B cell (primary cell): ENCODE data around the gene FUS. TPM values are rescaled to one million over a fixed set of nuclear protein-coding genes. Genes with fewer than 3 reads are reported as not detected.
"Not testable (repeated sequence)": the region's sequence is repeated elsewhere in the genome, so short reads cannot be mapped to it uniquely, and the experiment has no call there.

Source experiments
- ATAC-seq: fragments of 200-7000 bp; cut with Tn5 transposase; one replicate; pipeline ENCODE4 v1.10.0; 2021; ENCODE audit warnings: low read depth, mild to moderate bottlenecking, moderate number of reproducible peaks, moderate library complexity
- CTCF ChIA-PET: fragments of 350-600 bp; sonication (Branson Sonifier 250); formaldehyde crosslinking; loops from one replicate; lab custom pipeline; 2021; ENCODE audit warnings: antibody characterized with exemption, inconsistent platforms; lab: Charles Lee
- POLR2A ChIA-PET: fragments of 350-600 bp; sonication (Branson Sonifier 250); formaldehyde crosslinking; loops from one replicate; lab custom pipeline; 2021; ENCODE audit warnings: antibody characterized with exemption; lab: Charles Lee
- DNase-seq: peaks from one replicate; pipeline ENCODE4 v3.0.0; 2013
- H2AFZ ChIP-seq: 2 replicates; pipeline ENCODE4 v1.6.1; 2012; ENCODE audit warnings: mild to moderate bottlenecking, low read depth, low read length; ENCODE audit not compliant: insufficient read depth, poor library complexity, severe bottlenecking
- H3K27ac ChIP-seq, 2 donors: 1 replicate in 1 of 2; 2 replicates in 1 of 2; pipeline ENCODE4 v1.5.1; 2012 to 2013; ENCODE audit warnings: low read length in 2 of 2, mild to moderate bottlenecking in 2 of 2, moderate library complexity in 1 of 2
- H3K27me3 ChIP-seq, 4 experiments: fragments of 200-600 bp in 1 of 4; sonication (generic) in 1 of 4; replicated peaks in 1 of 4; 1 replicate in 2 of 4; 2 replicates in 2 of 4; pipeline versions ENCODE4 v1.6.1 to v1.7.0; 2013 to 2016; ENCODE audit warnings: low read length in 3 of 4, mild to moderate bottlenecking in 2 of 4, mixed read lengths in 1 of 4, moderate library complexity in 1 of 4; ENCODE audit not compliant: insufficient read depth in 4 of 4, control insufficient read depth in 3 of 4; ENCODE audit errors: control extremely low read depth in 1 of 4
- H3K36me3 ChIP-seq, 2 experiments: replicated peaks in 1 of 2; 1 replicate in 1 of 2; 2 replicates in 1 of 2; pipeline versions ENCODE4 v1.6.1 to v1.7.1; 2013; ENCODE audit warnings: low read length in 1 of 2; ENCODE audit not compliant: insufficient read depth in 2 of 2, control insufficient read depth in 1 of 2; ENCODE audit errors: control extremely low read depth in 1 of 2, extremely low read depth in 1 of 2
- H3K4me1 ChIP-seq, 2 donors: fragments of 200-600 bp in 1 of 2; sonication (generic) in 1 of 2; 1 replicate in 1 of 2; 2 replicates in 1 of 2; pipeline versions ENCODE4 v1.5.1 to v1.6.1; 2013 to 2017; ENCODE audit warnings: low read length in 2 of 2; ENCODE audit not compliant: control insufficient read depth in 2 of 2, insufficient read depth in 2 of 2
- H3K4me2 ChIP-seq: replicated peaks from 2 replicates; pipeline ENCODE3; 2012; ENCODE audit warnings: mild to moderate bottlenecking, low read depth, low read length; ENCODE audit not compliant: poor library complexity, severe bottlenecking
- H3K4me3 ChIP-seq, 5 experiments: fragments of 200-600 bp in 1 of 5; sonication (generic) in 1 of 5; 1 replicate in 3 of 5; 2 replicates in 2 of 5; pipeline versions ENCODE4 v1.5.1 to v1.7.0; 2011 to 2016; ENCODE audit warnings: low read length in 4 of 5, mild to moderate bottlenecking in 4 of 5, low read depth in 2 of 5, control low read depth in 1 of 5, moderate library complexity in 1 of 5; ENCODE audit not compliant: insufficient read depth in 1 of 5; ENCODE audit errors: control extremely low read depth in 1 of 5, extremely low read depth in 1 of 5
- H3K79me2 ChIP-seq: fragments of 200-600 bp; sonication (generic); one replicate; pipeline ENCODE4 v1.6.0; 2016; ENCODE audit warnings: low read length; ENCODE audit not compliant: control insufficient read depth, insufficient read depth
- H3K9ac ChIP-seq: fragments of 200-600 bp; sonication (generic); 2 replicates; pipeline ENCODE4 v1.6.1; 2017; ENCODE audit warnings: mild to moderate bottlenecking, low read length, moderate library complexity
- H3K9me3 ChIP-seq, 3 donors: one replicate each; pipeline versions ENCODE4 v1.6.1 to v1.7.1; 2013; ENCODE audit warnings: low read length in 2 of 3; ENCODE audit not compliant: control insufficient read depth in 2 of 3, insufficient read depth in 1 of 3; ENCODE audit errors: control extremely low read depth in 1 of 3
- H4K20me1 ChIP-seq: 2 replicates; pipeline ENCODE4 v1.6.0; 2012; ENCODE audit warnings: mild to moderate bottlenecking, low read length; ENCODE audit not compliant: insufficient read depth, control insufficient read depth, poor library complexity, severe bottlenecking
- H3K27ac Mint-ChIP-seq: one replicate; pipeline ENCODE4 v1.8.0; 2021; ENCODE audit warnings: mixed read lengths
- H3K27me3 Mint-ChIP-seq: one replicate; pipeline ENCODE4 v1.8.0; 2021; ENCODE audit warnings: mixed read lengths
- H3K4me1 Mint-ChIP-seq: one replicate; pipeline ENCODE4 v1.8.0; 2021; ENCODE audit warnings: mixed read lengths
- H3K4me3 Mint-ChIP-seq: one replicate; pipeline ENCODE4 v1.8.0; 2021; ENCODE audit warnings: mixed read lengths
- H3K9me3 Mint-ChIP-seq: one replicate; pipeline ENCODE4 v1.8.0; 2022; ENCODE audit warnings: mixed read lengths; ENCODE audit not compliant: insufficient read depth
- CTCF ChIP-seq: fragments of 200-600 bp; IDR thresholded peaks from one replicate; pipeline ENCODE4 v1.8.0; 2022; ENCODE audit warnings: antibody characterized with exemption, mild to moderate bottlenecking
- EZH2 ChIP-seq: IDR thresholded peaks from 2 replicates; pipeline ENCODE4 v1.6.1; 2012; ENCODE audit warnings: borderline replicate concordance, low read depth, mild to moderate bottlenecking, moderate library complexity, low read length; ENCODE audit not compliant: insufficient read depth, poor library complexity, severe bottlenecking
- WGBS: methylation state at CpG from one replicate; pipeline ENCODE4 v1.1.5; 2013; ENCODE audit warnings: missing lambda C conversion rate; ENCODE audit not compliant: insufficient coverage; 5-methylcytosine and 5-hydroxymethylcytosine counted together
- intact Hi-C: fragments of 100-400 bp; cut with micrococcal nuclease; formaldehyde crosslinking; loops from one replicate; pipeline ENCODE4 v1.10.0; 2022
- polyA plus RNA-seq: library from polyadenylated mRNA; depleted of rRNA; stranded (reverse); fragments of >200 nt; gene quantifications from 2 replicates; pipeline ENCODE4 v1.2.3, GENCODE V29; 2012
- total RNA-seq, 2 donors: library from RNA; stranded (reverse); fragments of 120-200 nt in 1 of 2; gene quantifications; 1 replicate in 1 of 2; 2 replicates in 1 of 2; pipeline versions ENCODE4 v1.2.3 to v1.2.4, GENCODE V29; 2013 to 2022

The FUS gene
- total and polyA plus RNA-seq, 2 donors (not counting 1 experiment from before 2014, with no cell fraction given): 181 to 597 TPM

DNA sequence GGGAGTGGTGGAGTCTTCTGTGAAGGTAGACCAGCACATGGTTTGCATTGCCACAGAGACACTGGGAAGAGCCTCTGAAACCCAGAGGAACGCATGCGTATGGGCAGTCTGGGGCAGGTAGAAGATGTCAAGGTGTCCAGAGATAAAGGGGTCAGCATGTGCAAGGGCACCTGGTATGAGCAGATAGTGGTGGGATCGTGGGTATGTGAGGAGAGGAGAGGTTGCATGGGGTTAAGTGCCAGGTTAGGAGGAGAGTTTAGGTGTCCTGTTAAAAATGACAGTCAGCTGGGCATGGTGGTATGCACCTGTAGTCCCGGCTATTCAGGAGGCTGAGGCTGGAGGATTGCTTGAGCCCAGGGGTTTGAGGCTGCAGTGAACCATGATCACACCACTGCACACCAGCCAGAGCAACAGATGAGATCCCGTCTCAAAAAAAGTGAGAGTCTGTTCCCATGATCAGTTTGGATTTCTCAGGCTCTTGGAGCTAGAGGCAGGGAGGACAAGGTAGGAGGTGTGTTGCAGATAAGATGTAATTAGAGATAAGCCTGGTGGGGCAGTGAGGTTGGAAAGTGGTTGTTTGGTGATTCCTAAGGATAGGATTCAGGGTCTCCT, 19.6 kb downstream of the FUS start:
- intact Hi-C loops: loop anchor here (2.0 to 5.0 kb wide), 5 partner anchors 15 to 258 kb away; partner anchors contain the start of genes ARMC5, TRIM72 and ZNF843
- ATAC-seq (no peak), DNase-seq (no peak)
- Histone ChIP-seq H3K79me2 (peaks cover 15% of the 10 kb centered on the region), H2AFZ (no peak overlapping the region), H3K27me3 (no peaks in the 10 kb centered on the region), H3K36me3 (peaks cover 0 to 34% of the 10 kb centered on the region in 2 experiments), H3K4me1 (peaks cover 32 to 45% of the 10 kb centered on the region in 2 donors), H3K4me3 (no peak overlapping the region), H3K9me3 (no peaks in the 10 kb centered on the region), H3K4me2 (no peak overlapping the region), H3K27ac (no peak overlapping the region), H3K9ac (no peak overlapping the region), H4K20me1 (peaks cover 48% of the 10 kb centered on the region)
- Mint-ChIP-seq H3K27ac (peak overlapping the region; percentile 68), H3K4me3 (peak overlapping the region; percentile 57), H3K27me3 (no peaks in the 10 kb centered on the region), H3K4me1 (peaks cover 51% of the 10 kb centered on the region), H3K9me3 (no peaks in the 10 kb centered on the region)
- 95% methylated on average over 4 of the region's 5 CpGs for WGBS
- TF ChIP-seq EZH2 (no peak), CTCF (no peak)
- ChIA-PET POLR2A (interaction anchor here (0.5 to 3.9 kb wide), 3 partner anchors 14 to 58 kb away, joined by 4 to 36 read pairs (median 4); partner anchors contain the start of gene FUS), CTCF (interaction anchor here (0.6 kb wide), 1 partner anchor 22 kb away, joined by 3 read pairs; no protein-coding TSS in a partner anchor)

GRCh38 chr16:31200111-31200510, 20.2 kb downstream of the FUS start:
- Histone ChIP-seq H4K20me1 (peaks cover 43% of the 10 kb centered on the region), H3K79me2 (peaks cover 15% of the 10 kb centered on the region), H3K4me2 (peak overlapping the region; percentile 90), H3K4me1 (peaks cover 32 to 48% of the 10 kb centered on the region in 2 donors), H3K36me3 (peaks cover 0 to 28% of the 10 kb centered on the region in 2 experiments)
- not testable (repeated sequence) for H3K9me3 Mint-ChIP-seq, H3K27me3 Mint-ChIP-seq, H3K9me3 ChIP-seq, H3K27ac ChIP-seq, H3K4me3 ChIP-seq, H3K27me3 ChIP-seq, H3K9ac ChIP-seq, ATAC-seq, H2AFZ ChIP-seq, DNase-seq
- H3K4me3 Mint-ChIP-seq: peak overlapping the region; percentile 57
- intact Hi-C loops: loop anchor here (2.0 to 5.0 kb wide), 5 partner anchors 15 to 257 kb away; partner anchors contain the start of genes ARMC5, TRIM72 and ZNF843
- POLR2A ChIA-PET: interaction anchor here (0.5 to 3.9 kb wide), 4 partner anchors 13 to 83 kb away, joined by 4 to 36 read pairs (median 8); partner anchors contain the start of genes FUS and KAT8
- CTCF ChIA-PET: interaction anchor here (1.1 to 4.0 kb wide), 3 partner anchors 15 to 132 kb away, joined by 3 to 35 read pairs (median 21); partner anchors contain the start of genes PYDC1 and TRIM72
- H3K4me1 Mint-ChIP-seq: peaks cover 56% of the 10 kb centered on the region
- 89% methylated on average over 8 of the region's 8 CpGs for WGBS
- peak overlapping the region; percentile 68 for H3K27ac Mint-ChIP-seq
